Chondrocyte (in vitro differentiated cells): Measurements from ENCODE around the gene PILRB. TPM values are rescaled to one million over a fixed set of nuclear protein-coding genes. Genes with fewer than 3 reads are reported as not detected.
"Not testable (repeated sequence)": the region's sequence is repeated elsewhere in the genome, so short reads cannot be mapped to it uniquely, and the experiment has no call there.

Experiments used
- DNase-seq: peaks from one replicate; pipeline ENCODE4 v3.0.0; 2021; ENCODE audit warnings: mixed read lengths, low spot score
- H3K27ac Mint-ChIP-seq: one replicate; pipeline ENCODE4 v1.8.0; 2021; ENCODE audit warnings: mild to moderate bottlenecking, moderate library complexity, mixed read lengths; ENCODE audit not compliant: unreplicated experiment
- H3K27me3 Mint-ChIP-seq: 2 replicates; pipeline ENCODE4 v1.8.0; 2021; ENCODE audit warnings: low read depth, mixed read lengths
- H3K36me3 Mint-ChIP-seq: 2 replicates; pipeline ENCODE4 v1.8.0; 2021; ENCODE audit warnings: low read depth, mixed read lengths
- H3K4me1 Mint-ChIP-seq: 2 replicates; pipeline ENCODE4 v1.8.0; 2021; ENCODE audit warnings: low read depth, mild to moderate bottlenecking, mixed read lengths
- H3K4me3 Mint-ChIP-seq: one replicate; pipeline ENCODE4 v1.8.0; 2021; ENCODE audit warnings: mild to moderate bottlenecking, moderate library complexity, mixed read lengths; ENCODE audit not compliant: unreplicated experiment
- H3K9me3 Mint-ChIP-seq: 2 replicates; pipeline ENCODE4 v1.8.0; 2021; ENCODE audit warnings: low read depth, mixed read lengths
- CTCF ChIP-seq: fragments of 200-600 bp; sonication (generic); IDR thresholded peaks from 2 replicates; pipeline ENCODE4 v1.5.0; 2021; ENCODE audit warnings: antibody characterized with exemption, mild to moderate bottlenecking, moderate library complexity
- long read RNA-seq: library from polyadenylated mRNA; stranded (forward); transcript quantifications from one replicate; pipeline ENCODE4 v2.0.0, GENCODE V29; 2021
- total RNA-seq: library from RNA; stranded (reverse); gene quantifications from 3 replicates; pipeline ENCODE4 v1.2.1, GENCODE V29; 2021

PILRB gene
- 19.1 to 32.2 TPM (median 20.3 TPM) in 3 replicates for total RNA-seq
- long read RNA-seq, partial matches to known transcripts = 0 of 11 reads
- long read RNA-seq, other reads (novel, unspliced or antisense) = 11 of 11 reads

- H3K27me3 Mint-ChIP-seq = no peaks in the 10 kb centered on the region
- H3K27ac Mint-ChIP-seq = no peak within 1 kb of the TSS
- peaks cover 39% of the 10 kb centered on the region for H3K36me3 Mint-ChIP-seq
- TF ChIP-seq CTCF = peak; percentile 26
- DNase-seq = no peak
- no peak within 1 kb of the TSS for H3K4me3 Mint-ChIP-seq
- no peaks in the 10 kb centered on the region for H3K4me1 Mint-ChIP-seq
- H3K9me3 Mint-ChIP-seq = no peaks in the 10 kb centered on the region
Observed at GRCh38 chr7:100358027-100358856, at the start of gene PILRB. Gene PILRB, plus strand, starts transcription at chr7:100358117. Its CDS starts 186 bp downstream, at chr7:100358303.

- DNase-seq, H3K4me3 Mint-ChIP-seq, H3K36me3 Mint-ChIP-seq, H3K27me3 Mint-ChIP-seq, H3K9me3 Mint-ChIP-seq, H3K4me1 Mint-ChIP-seq, H3K27ac Mint-ChIP-seq: not testable (repeated sequence)
Observed at GRCh38 chr7:100318329-100318728, 39.6 kb upstream of the PILRB start.

GRCh38 chr7:100321648-100322047 lies 36.3 kb upstream of the PILRB start:
- H3K4me1 Mint-ChIP-seq, H3K27me3 Mint-ChIP-seq, DNase-seq, H3K27ac Mint-ChIP-seq, H3K9me3 Mint-ChIP-seq, H3K4me3 Mint-ChIP-seq: not testable (repeated sequence)
- H3K36me3 Mint-ChIP-seq = peaks cover 12% of the 10 kb centered on the region

- not testable (repeated sequence) for DNase-seq, H3K9me3 Mint-ChIP-seq, H3K27me3 Mint-ChIP-seq, H3K4me3 Mint-ChIP-seq, H3K4me1 Mint-ChIP-seq, H3K27ac Mint-ChIP-seq
- H3K36me3 Mint-ChIP-seq = peaks cover 16% of the 10 kb centered on the region
Observed at GRCh38 chr7:100324194-100324593, 33.7 kb upstream of the PILRB start.

- H3K27ac Mint-ChIP-seq, DNase-seq, H3K4me3 Mint-ChIP-seq, H3K4me1 Mint-ChIP-seq, H3K9me3 Mint-ChIP-seq, H3K27me3 Mint-ChIP-seq: not testable (repeated sequence)
- H3K36me3 Mint-ChIP-seq = peaks cover 10% of the 10 kb centered on the region
Observed at GRCh38 chr7:100325671-100326070, 32.2 kb upstream of the PILRB start.

DNA sequence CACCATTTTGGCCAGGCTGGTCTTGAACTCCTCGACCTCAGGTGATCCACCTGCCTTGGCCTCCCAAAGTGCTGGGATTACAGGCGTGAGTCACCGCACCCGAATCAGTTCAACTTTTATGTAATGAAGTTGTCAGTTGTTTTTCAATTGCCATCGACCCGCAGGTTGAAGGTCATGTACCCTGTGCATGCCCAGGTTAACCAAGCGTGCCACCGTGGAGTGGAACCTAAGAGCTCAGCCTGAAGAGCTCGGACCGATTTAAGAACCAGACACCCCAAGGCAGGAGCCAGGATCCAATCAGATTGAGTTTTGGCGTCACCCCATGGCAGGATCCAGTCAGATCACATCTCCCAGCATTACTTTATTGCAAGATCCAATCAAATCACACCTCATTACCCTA lies 31.0 kb upstream of the PILRB start:
- H3K36me3 Mint-ChIP-seq, H3K9me3 Mint-ChIP-seq, H3K4me1 Mint-ChIP-seq, H3K27ac Mint-ChIP-seq, H3K27me3 Mint-ChIP-seq, DNase-seq, H3K4me3 Mint-ChIP-seq: not testable (repeated sequence)

GRCh38 chr7:100335566-100336466 lies 22.1 kb upstream of the PILRB start:
- not testable (repeated sequence) for H3K27me3 Mint-ChIP-seq, H3K9me3 Mint-ChIP-seq, H3K36me3 Mint-ChIP-seq, DNase-seq
- Mint-ChIP-seq H3K4me1 (peaks cover 13% of the 10 kb centered on the region), H3K4me3 (peak overlapping the region; percentile 87), H3K27ac (peak overlapping the region; percentile 94)
- TF ChIP-seq CTCF = peak; percentile 40

- not testable (repeated sequence) for H3K9me3 Mint-ChIP-seq, DNase-seq, H3K36me3 Mint-ChIP-seq, H3K27me3 Mint-ChIP-seq
- H3K27ac Mint-ChIP-seq = peak overlapping the region; percentile 70
- H3K4me1 Mint-ChIP-seq = peaks cover 13% of the 10 kb centered on the region
- peak overlapping the region; percentile 25 for H3K4me3 Mint-ChIP-seq
Observed at GRCh38 chr7:100338083-100338696, 19.7 kb upstream of the PILRB start.

DNA sequence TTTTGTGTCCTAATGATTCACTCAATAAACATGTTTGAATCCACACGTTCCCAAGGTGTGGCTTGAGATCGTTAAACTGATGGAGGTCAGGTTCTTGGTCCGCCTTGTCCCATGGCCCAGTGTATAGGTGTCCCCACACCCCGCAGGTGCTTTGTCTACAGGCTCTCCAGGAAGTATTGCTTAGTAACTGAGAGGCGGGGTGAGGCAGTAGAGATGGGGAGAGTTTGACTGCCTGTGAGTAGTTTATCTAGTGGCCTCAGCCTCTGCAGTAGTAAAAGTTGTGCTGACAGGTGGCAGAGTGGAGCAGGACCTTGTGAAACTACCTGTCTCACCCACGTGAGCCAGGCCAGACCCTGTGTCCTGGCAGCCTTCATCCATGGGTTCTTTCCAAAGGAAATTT lies 16.6 kb upstream of the PILRB start:
- H3K9me3 Mint-ChIP-seq, DNase-seq, H3K27ac Mint-ChIP-seq: not testable (repeated sequence)

More for the DNA sequence above, 16.6 kb upstream of the PILRB start:
- H3K4me1 Mint-ChIP-seq = peaks cover 15% of the 10 kb centered on the region
- not testable (repeated sequence) for H3K27me3 Mint-ChIP-seq, H3K4me3 Mint-ChIP-seq
- H3K36me3 Mint-ChIP-seq = peaks cover 13% of the 10 kb centered on the region
